GM21737 (cell line): ENCODE results near the gene CHI3L2.

ENCODE experiments used
- ATAC-seq: cut with Tn5 transposase; IDR thresholded peaks from one replicate; pipeline ENCODE4 v1.9.1; 2021; ENCODE audit warnings: mild to moderate bottlenecking, moderate library complexity; ENCODE audit not compliant: unreplicated experiment

The CHI3L2 gene

GRCh38 chr1:111227434-111227833, at the start of gene CHI3L2:
Gene CHI3L2 (plus strand): TSS chr1:111227713. CDS start chr1:111227730, 17 bp downstream.
- ATAC-seq: no peak

GRCh38 chr1:111179968-111180533, 47.5 kb upstream of the CHI3L2 start:
- ATAC-seq: no peak

- ATAC-seq: no peak
Observed at GRCh38 chr1:111182052-111182451, 45.5 kb upstream of the CHI3L2 start.

- ATAC-seq: no peak
Observed at GRCh38 chr1:111183308-111184069, 44.0 kb upstream of the CHI3L2 start.

GRCh38 chr1:111184663-111185062, 42.9 kb upstream of the CHI3L2 start:
- no peak for ATAC-seq

GRCh38 chr1:111190931-111191451, 36.5 kb upstream of the CHI3L2 start:
- ATAC-seq: no peak

GRCh38 chr1:111191496-111191895, 36.0 kb upstream of the CHI3L2 start:
- no peak for ATAC-seq

GRCh38 chr1:111192074-111192473, 35.4 kb upstream of the CHI3L2 start:
- no peak for ATAC-seq

- ATAC-seq: peak; percentile 50
Observed at GRCh38 chr1:111192658-111193519, 34.6 kb upstream of the CHI3L2 start.

GRCh38 chr1:111193712-111194480, 33.6 kb upstream of the CHI3L2 start:
- no peak for ATAC-seq

- no peak for ATAC-seq
Observed at GRCh38 chr1:111195002-111195684, 32.4 kb upstream of the CHI3L2 start.

- ATAC-seq: no peak
Observed at GRCh38 chr1:111196213-111196612, 31.3 kb upstream of the CHI3L2 start.

GRCh38 chr1:111197598-111198284, 29.8 kb upstream of the CHI3L2 start:
- no peak for ATAC-seq

GRCh38 chr1:111198836-111199235, 28.7 kb upstream of the CHI3L2 start:
- ATAC-seq: no peak

GRCh38 chr1:111199329-111199728, 28.2 kb upstream of the CHI3L2 start:
- no peak for ATAC-seq

- no peak for ATAC-seq
Observed at GRCh38 chr1:111199881-111200801, 27.4 kb upstream of the CHI3L2 start, which contains the start of gene DENND2D. Gene DENND2D (minus strand): TSS chr1:111200646. CDS start chr1:111200459, 187 bp downstream.

- no peak for ATAC-seq
Observed at GRCh38 chr1:111200802-111201161, 26.7 kb upstream of the CHI3L2 start.
